Endodermal cell (in vitro differentiated cells): ENCODE measurements around the gene NUP153. TPM values are rescaled to one million over a fixed set of nuclear protein-coding genes. Genes with fewer than 3 reads are reported as not detected.

Source experiments
- DNase-seq: peaks from one replicate; pipeline ENCODE4 v3.0.0-alpha.2; 2017
- H3K27ac ChIP-seq: 2 replicates; pipeline ENCODE4 v1.5.1; 2013; ENCODE audit warnings: mild to moderate bottlenecking, low read depth, low read length, moderate library complexity
- H3K27me3 ChIP-seq: 2 replicates; pipeline ENCODE4 v1.6.1; 2013; ENCODE audit warnings: mild to moderate bottlenecking, low read length, moderate library complexity; ENCODE audit not compliant: insufficient read depth, control insufficient read depth, poor library complexity, severe bottlenecking
- H3K36me3 ChIP-seq: 2 replicates; pipeline ENCODE4 v1.7.0; 2013; ENCODE audit warnings: mild to moderate bottlenecking, low read length, moderate library complexity; ENCODE audit not compliant: control insufficient read depth, insufficient read depth
- H3K4me1 ChIP-seq: one replicate; pipeline ENCODE4 v1.7.0; 2013; ENCODE audit warnings: low read length; ENCODE audit not compliant: control insufficient read depth, insufficient read depth
- H3K4me3 ChIP-seq: 2 replicates; pipeline ENCODE4 v1.5.1; 2013; ENCODE audit warnings: mild to moderate bottlenecking, low read length, moderate library complexity
- H3K9ac ChIP-seq: 2 replicates; pipeline ENCODE4 v1.6.1; 2013; ENCODE audit warnings: mild to moderate bottlenecking, low read length, moderate library complexity; ENCODE audit not compliant: poor library complexity, severe bottlenecking; ENCODE audit errors: extremely low read depth
- H3K9me3 ChIP-seq: 2 replicates; pipeline ENCODE4 v1.6.1; 2013; ENCODE audit warnings: mild to moderate bottlenecking, low read length, moderate library complexity; ENCODE audit not compliant: control insufficient read depth
- H3K27ac Mint-ChIP-seq: 2 replicates; pipeline ENCODE4 v1.8.0; 2020; ENCODE audit warnings: mixed read lengths
- H3K27me3 Mint-ChIP-seq: 2 replicates; pipeline ENCODE4 v1.8.0; 2021; ENCODE audit warnings: mild to moderate bottlenecking, mixed read lengths; ENCODE audit not compliant: insufficient read depth
- H3K36me3 Mint-ChIP-seq: 2 replicates; pipeline ENCODE4 v1.8.0; 2020; ENCODE audit warnings: low read depth, mixed read lengths
- H3K4me1 Mint-ChIP-seq: 2 replicates; pipeline ENCODE4 v1.8.0; 2020; ENCODE audit warnings: mixed read lengths
- H3K4me3 Mint-ChIP-seq: 2 replicates; pipeline ENCODE4 v1.8.0; 2020; ENCODE audit warnings: mild to moderate bottlenecking, moderate library complexity, mixed read lengths
- H3K9me3 Mint-ChIP-seq: 2 replicates; pipeline ENCODE4 v1.8.0; 2020; ENCODE audit warnings: mild to moderate bottlenecking, mixed read lengths
- WGBS, 2 experiments: methylation state at CpG; one replicate each; pipeline versions ENCODE4 v1.1.5 to v1.1.7; 2013; ENCODE audit warnings: missing lambda C conversion rate in 2 of 2, mixed read lengths in 1 of 2; ENCODE audit not compliant: insufficient coverage in 1 of 2, insufficient read length in 1 of 2; 5-methylcytosine and 5-hydroxymethylcytosine counted together
- total RNA-seq, 2 donors: library from RNA; stranded (reverse); fragmentation: NEBNext Ultra II Directional in 1 of 2; extraction: Animal tissue kit (Norgen Biotek cat#: 25700) in 1 of 2; gene quantifications; 2 replicates in 1 of 2; 3 replicates in 1 of 2; pipeline ENCODE4 v1.2.1, GENCODE V29; 2021
- TF ChIP-seq, protein P1 (sequence below): fragments of 200-600 bp; sonication (generic); conservative IDR thresholded peaks from 2 replicates; pipeline ENCODE4 v1.5.0; 2021; ENCODE audit warnings: antibody characterized with exemption, mild to moderate bottlenecking

The NUP153 gene
- total RNA-seq, 2 donors from 2014 or later = 58.9 to 69.6 TPM

DNA sequence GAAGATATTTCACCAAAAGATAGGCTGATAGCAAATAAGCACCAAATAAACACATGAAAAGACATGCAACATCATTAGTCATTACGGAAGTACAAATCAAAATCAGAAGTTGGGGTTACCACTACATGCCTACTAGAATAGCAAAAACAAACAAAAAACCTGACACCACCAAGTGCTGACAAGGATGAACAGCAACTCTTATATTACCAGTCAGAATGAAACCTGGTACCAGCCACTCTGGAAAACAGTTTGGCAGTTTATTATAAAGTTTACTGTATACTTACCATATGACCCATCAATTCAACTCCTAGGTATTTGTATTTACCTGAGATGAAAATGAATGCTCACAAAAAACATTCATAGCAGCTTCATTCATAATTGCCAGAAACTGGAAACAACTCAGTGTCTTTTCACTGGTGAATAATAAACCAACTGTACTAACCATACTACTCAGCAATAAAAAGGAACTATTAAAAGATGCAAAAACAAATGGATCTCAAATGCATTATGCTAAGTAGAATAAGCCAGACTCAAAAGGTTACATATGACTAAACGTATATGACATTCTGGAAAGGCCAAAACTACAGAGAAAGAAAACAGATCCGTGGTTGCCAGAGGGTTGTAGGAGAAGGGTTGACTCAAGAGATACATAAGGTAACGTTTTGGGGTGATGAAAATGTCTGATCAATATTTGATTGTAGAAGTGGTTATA lies 33.0 kb downstream of the NUP153 start:
- Histone ChIP-seq H3K27ac (no peak overlapping the region), H3K4me1 (no peaks in the 10 kb centered on the region), H3K9ac (no peak overlapping the region), H3K36me3 (peaks cover 68% of the 10 kb centered on the region), H3K9me3 (no peaks in the 10 kb centered on the region), H3K27me3 (no peaks in the 10 kb centered on the region), H3K4me3 (no peak overlapping the region)
- Mint-ChIP-seq H3K27me3 (no peaks in the 10 kb centered on the region), H3K36me3 (peaks cover 59% of the 10 kb centered on the region), H3K4me3 (no peak overlapping the region), H3K27ac (no peak overlapping the region), H3K4me1 (peaks cover 3% of the 10 kb centered on the region), H3K9me3 (no peaks in the 10 kb centered on the region)
- TF ChIP-seq, protein P1, sequence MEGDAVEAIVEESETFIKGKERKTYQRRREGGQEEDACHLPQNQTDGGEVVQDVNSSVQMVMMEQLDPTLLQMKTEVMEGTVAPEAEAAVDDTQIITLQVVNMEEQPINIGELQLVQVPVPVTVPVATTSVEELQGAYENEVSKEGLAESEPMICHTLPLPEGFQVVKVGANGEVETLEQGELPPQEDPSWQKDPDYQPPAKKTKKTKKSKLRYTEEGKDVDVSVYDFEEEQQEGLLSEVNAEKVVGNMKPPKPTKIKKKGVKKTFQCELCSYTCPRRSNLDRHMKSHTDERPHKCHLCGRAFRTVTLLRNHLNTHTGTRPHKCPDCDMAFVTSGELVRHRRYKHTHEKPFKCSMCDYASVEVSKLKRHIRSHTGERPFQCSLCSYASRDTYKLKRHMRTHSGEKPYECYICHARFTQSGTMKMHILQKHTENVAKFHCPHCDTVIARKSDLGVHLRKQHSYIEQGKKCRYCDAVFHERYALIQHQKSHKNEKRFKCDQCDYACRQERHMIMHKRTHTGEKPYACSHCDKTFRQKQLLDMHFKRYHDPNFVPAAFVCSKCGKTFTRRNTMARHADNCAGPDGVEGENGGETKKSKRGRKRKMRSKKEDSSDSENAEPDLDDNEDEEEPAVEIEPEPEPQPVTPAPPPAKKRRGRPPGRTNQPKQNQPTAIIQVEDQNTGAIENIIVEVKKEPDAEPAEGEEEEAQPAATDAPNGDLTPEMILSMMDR = no peak
- DNase-seq = no peak
- WGBS, 2 experiments = 93 to 96% methylated on average over 2 to 4 of the region's 4 CpGs

DNA sequence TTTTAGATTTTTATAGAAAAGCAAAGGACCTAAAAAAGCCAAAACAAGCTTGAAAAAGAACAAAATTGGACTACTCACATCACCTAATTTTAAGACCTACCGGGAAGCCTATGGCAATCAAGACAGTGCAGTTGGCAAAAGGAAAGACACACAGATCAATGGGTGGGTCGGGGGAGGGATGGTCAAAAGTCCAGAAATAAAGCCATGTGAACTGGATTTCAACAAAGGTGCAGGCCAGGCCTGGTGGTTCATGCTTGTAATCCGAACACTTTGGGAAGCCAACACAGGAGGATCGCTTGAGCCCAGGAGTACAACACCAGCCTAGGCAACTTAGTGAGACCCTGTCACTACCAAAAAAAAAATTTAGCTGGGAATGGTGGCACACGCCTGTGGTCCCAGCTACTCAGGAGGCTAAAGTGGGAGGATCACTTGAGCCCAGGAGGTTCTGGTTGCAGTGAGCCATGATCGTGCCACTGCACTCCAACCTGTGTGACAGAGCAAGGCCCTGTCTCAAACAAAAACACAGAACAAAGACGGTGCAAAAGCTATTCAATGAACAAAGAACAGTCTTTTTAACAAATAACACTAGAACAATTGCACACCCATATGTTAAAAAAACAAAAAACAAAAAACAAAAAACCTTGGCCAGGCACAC lies 34.5 kb downstream of the NUP153 start:
- H3K4me3 Mint-ChIP-seq = no peak overlapping the region
- peaks cover 83% of the 10 kb centered on the region for H3K36me3 ChIP-seq
- no peaks in the 10 kb centered on the region for H3K4me1 ChIP-seq
- peaks cover 2% of the 10 kb centered on the region for H3K4me1 Mint-ChIP-seq
- DNase-seq = no peak
- TF ChIP-seq, protein P1 = no peak
- no peak overlapping the region for H3K4me3 ChIP-seq
- no peak overlapping the region for H3K27ac Mint-ChIP-seq
- H3K27me3 ChIP-seq = no peaks in the 10 kb centered on the region
- H3K9me3 Mint-ChIP-seq = no peaks in the 10 kb centered on the region
- H3K9ac ChIP-seq = no peak overlapping the region
- H3K36me3 Mint-ChIP-seq = peaks cover 71% of the 10 kb centered on the region
- H3K27me3 Mint-ChIP-seq = no peaks in the 10 kb centered on the region
- no peaks in the 10 kb centered on the region for H3K9me3 ChIP-seq
- WGBS, 2 experiments = 91 to 98% methylated on average over 6 to 7 of the region's 7 CpGs
- H3K27ac ChIP-seq = no peak overlapping the region

GRCh38 chr6:17666646-17667045 lies 40.1 kb downstream of the NUP153 start:
- H3K36me3 Mint-ChIP-seq = peaks cover 78% of the 10 kb centered on the region
- H3K4me3 ChIP-seq = no peak overlapping the region
- no peak overlapping the region for H3K4me3 Mint-ChIP-seq
- WGBS, 2 experiments = 100% methylated on average over 1 of the region's 1 CpG; no CpG with 5 or more reads in 1 of the 2 experiments
- peaks cover 95% of the 10 kb centered on the region for H3K36me3 ChIP-seq
- TF ChIP-seq, protein P1 = no peak
- no peak for DNase-seq
- no peaks in the 10 kb centered on the region for H3K9me3 ChIP-seq
- H3K9ac ChIP-seq = no peak overlapping the region
- no peaks in the 10 kb centered on the region for H3K4me1 Mint-ChIP-seq
- H3K27me3 Mint-ChIP-seq = no peaks in the 10 kb centered on the region
- no peaks in the 10 kb centered on the region for H3K4me1 ChIP-seq
- H3K27ac Mint-ChIP-seq = no peak overlapping the region
- no peaks in the 10 kb centered on the region for H3K27me3 ChIP-seq
- H3K9me3 Mint-ChIP-seq = no peaks in the 10 kb centered on the region
- no peak overlapping the region for H3K27ac ChIP-seq
